Liver (tissue), 3 donors: ENCODE results near the gene NDUFAF2.

Experiments
- EGR1 ChIP-seq, 2 donors: IDR thresholded peaks; 2 replicates each; pipeline ENCODE4 v1.6.1; 2016 to 2018; ENCODE audit warnings: antibody characterized with exemption in 2 of 2, low read depth in 2 of 2
- GABPA ChIP-seq, 2 donors: IDR thresholded peaks in 1 of 2; conservative IDR thresholded peaks in 1 of 2; 2 replicates each; pipeline ENCODE4 v1.6.1; 2016; ENCODE audit warnings: antibody characterized with exemption in 2 of 2, mild to moderate bottlenecking in 1 of 2, moderate library complexity in 1 of 2
- HNF4A ChIP-seq, 2 donors: conservative IDR thresholded peaks; 2 replicates each; pipeline ENCODE4 v1.6.1; 2016; ENCODE audit warnings: antibody characterized with exemption in 2 of 2, mild to moderate bottlenecking in 2 of 2
- RAD21 ChIP-seq, 2 donors: IDR thresholded peaks; 2 replicates each; pipeline ENCODE4 v1.6.1; 2016; ENCODE audit warnings: antibody characterized with exemption in 2 of 2, mild to moderate bottlenecking in 2 of 2
- SP1 ChIP-seq: IDR thresholded peaks from 2 replicates; pipeline ENCODE4 v1.6.1; 2018; ENCODE audit warnings: antibody characterized with exemption, mild to moderate bottlenecking
- TAF1 ChIP-seq: conservative IDR thresholded peaks from 2 replicates; pipeline ENCODE4 v1.6.1; 2016; ENCODE audit warnings: antibody characterized with exemption, mild to moderate bottlenecking
- YY1 ChIP-seq: IDR thresholded peaks from 2 replicates; pipeline ENCODE4 v1.6.1; 2016; ENCODE audit warnings: antibody characterized with exemption, mild to moderate bottlenecking
- TF ChIP-seq, protein P1 (sequence below): fragments of 150-350 bp; IDR thresholded peaks from 2 replicates; pipeline ENCODE4 v1.5.1; 2017; ENCODE audit warnings: improper control_type of control experiment, low read depth, low read length; ENCODE audit not compliant: missing input control
- TF ChIP-seq, protein P2 (sequence below): IDR thresholded peaks from 2 replicates; pipeline ENCODE4 v1.6.1; 2016; ENCODE audit warnings: antibody characterized with exemption
- TF ChIP-seq, protein P3 (sequence below): IDR thresholded peaks from 2 replicates; pipeline ENCODE4 v1.6.1; 2016; ENCODE audit warnings: antibody characterized with exemption, mild to moderate bottlenecking
- TF ChIP-seq, protein P4 (sequence below): IDR thresholded peaks from 2 replicates; pipeline ENCODE4 v1.6.1; 2016; ENCODE audit warnings: antibody characterized with exemption
- donor health status: healthy.
- donor health status: healthy.

DNA sequence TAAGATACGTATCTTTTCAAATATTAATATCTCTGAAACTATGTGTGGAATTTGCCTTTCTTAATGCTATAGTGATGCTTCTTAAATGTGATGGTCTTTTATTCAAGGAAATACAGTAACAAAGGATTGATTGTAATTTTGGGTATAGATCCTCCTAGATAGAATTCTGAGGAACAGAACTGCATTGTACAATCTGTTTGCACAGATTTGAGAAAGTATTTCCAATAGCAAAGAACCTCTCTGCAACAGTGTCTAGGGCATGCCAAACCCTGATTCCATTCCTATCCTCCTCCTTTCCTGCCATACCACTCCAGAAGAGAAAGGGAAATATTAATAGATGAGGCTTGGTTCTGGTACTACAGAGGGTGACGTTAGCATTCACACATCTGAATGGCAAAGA lies 206.9 kb downstream of the NDUFAF2 start:
- no peak for TF ChIP-seq GABPA (IDR thresholded peaks at IDR 0.05 in 1 of 2, conservative IDR thresholded peaks at IDR 0.05 in 1 of 2)
- no peak for TF ChIP-seq EGR1 (IDR thresholded peaks at IDR 0.05; ENCODE audit: low read depth in 2 of 2)
- TF ChIP-seq, protein P1, sequence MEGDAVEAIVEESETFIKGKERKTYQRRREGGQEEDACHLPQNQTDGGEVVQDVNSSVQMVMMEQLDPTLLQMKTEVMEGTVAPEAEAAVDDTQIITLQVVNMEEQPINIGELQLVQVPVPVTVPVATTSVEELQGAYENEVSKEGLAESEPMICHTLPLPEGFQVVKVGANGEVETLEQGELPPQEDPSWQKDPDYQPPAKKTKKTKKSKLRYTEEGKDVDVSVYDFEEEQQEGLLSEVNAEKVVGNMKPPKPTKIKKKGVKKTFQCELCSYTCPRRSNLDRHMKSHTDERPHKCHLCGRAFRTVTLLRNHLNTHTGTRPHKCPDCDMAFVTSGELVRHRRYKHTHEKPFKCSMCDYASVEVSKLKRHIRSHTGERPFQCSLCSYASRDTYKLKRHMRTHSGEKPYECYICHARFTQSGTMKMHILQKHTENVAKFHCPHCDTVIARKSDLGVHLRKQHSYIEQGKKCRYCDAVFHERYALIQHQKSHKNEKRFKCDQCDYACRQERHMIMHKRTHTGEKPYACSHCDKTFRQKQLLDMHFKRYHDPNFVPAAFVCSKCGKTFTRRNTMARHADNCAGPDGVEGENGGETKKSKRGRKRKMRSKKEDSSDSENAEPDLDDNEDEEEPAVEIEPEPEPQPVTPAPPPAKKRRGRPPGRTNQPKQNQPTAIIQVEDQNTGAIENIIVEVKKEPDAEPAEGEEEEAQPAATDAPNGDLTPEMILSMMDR = no peak
- no peak for TF ChIP-seq YY1
- TF ChIP-seq, protein P2, sequence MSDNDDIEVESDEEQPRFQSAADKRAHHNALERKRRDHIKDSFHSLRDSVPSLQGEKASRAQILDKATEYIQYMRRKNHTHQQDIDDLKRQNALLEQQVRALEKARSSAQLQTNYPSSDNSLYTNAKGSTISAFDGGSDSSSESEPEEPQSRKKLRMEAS = no peak
- no peak for TF ChIP-seq SP1
- TF ChIP-seq, protein P3, sequence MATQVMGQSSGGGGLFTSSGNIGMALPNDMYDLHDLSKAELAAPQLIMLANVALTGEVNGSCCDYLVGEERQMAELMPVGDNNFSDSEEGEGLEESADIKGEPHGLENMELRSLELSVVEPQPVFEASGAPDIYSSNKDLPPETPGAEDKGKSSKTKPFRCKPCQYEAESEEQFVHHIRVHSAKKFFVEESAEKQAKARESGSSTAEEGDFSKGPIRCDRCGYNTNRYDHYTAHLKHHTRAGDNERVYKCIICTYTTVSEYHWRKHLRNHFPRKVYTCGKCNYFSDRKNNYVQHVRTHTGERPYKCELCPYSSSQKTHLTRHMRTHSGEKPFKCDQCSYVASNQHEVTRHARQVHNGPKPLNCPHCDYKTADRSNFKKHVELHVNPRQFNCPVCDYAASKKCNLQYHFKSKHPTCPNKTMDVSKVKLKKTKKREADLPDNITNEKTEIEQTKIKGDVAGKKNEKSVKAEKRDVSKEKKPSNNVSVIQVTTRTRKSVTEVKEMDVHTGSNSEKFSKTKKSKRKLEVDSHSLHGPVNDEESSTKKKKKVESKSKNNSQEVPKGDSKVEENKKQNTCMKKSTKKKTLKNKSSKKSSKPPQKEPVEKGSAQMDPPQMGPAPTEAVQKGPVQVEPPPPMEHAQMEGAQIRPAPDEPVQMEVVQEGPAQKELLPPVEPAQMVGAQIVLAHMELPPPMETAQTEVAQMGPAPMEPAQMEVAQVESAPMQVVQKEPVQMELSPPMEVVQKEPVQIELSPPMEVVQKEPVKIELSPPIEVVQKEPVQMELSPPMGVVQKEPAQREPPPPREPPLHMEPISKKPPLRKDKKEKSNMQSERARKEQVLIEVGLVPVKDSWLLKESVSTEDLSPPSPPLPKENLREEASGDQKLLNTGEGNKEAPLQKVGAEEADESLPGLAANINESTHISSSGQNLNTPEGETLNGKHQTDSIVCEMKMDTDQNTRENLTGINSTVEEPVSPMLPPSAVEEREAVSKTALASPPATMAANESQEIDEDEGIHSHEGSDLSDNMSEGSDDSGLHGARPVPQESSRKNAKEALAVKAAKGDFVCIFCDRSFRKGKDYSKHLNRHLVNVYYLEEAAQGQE = no peak
- no peak for TF ChIP-seq RAD21 (IDR thresholded peaks at IDR 0.05)
- TF ChIP-seq TAF1 = no peak
- TF ChIP-seq, protein P4, sequence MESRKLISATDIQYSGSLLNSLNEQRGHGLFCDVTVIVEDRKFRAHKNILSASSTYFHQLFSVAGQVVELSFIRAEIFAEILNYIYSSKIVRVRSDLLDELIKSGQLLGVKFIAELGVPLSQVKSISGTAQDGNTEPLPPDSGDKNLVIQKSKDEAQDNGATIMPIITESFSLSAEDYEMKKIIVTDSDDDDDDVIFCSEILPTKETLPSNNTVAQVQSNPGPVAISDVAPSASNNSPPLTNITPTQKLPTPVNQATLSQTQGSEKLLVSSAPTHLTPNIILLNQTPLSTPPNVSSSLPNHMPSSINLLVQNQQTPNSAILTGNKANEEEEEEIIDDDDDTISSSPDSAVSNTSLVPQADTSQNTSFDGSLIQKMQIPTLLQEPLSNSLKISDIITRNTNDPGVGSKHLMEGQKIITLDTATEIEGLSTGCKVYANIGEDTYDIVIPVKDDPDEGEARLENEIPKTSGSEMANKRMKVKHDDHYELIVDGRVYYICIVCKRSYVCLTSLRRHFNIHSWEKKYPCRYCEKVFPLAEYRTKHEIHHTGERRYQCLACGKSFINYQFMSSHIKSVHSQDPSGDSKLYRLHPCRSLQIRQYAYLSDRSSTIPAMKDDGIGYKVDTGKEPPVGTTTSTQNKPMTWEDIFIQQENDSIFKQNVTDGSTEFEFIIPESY = no peak
- no peak for TF ChIP-seq HNF4A (conservative IDR thresholded peaks at IDR 0.05)
